K562 (cell line): ENCODE data around the gene SLC6A9. TPM values are rescaled to one million over a fixed set of nuclear protein-coding genes. Genes with fewer than 3 reads are reported as not detected.

Experiments used
- BCL6 ChIP-seq: fragments of 250-450 bp; sonication (Bioruptor Pico); IDR thresholded peaks from 2 replicates; pipeline ENCODE4 v1.4.0; 2020
- BCOR ChIP-seq: fragments of 450-650 bp; IDR thresholded peaks from 2 replicates; pipeline ENCODE4 v1.6.1; 2016
- PCBP1 ChIP-seq: fragments of 200-400 bp; formaldehyde crosslinking; IDR thresholded peaks from 2 replicates; pipeline ENCODE4 v1.6.1; 2018; ENCODE audit warnings: mild to moderate bottlenecking, low read depth, low read length; ENCODE audit not compliant: poor library complexity, severe bottlenecking
- RBBP5 ChIP-seq: fragments of 200-600 bp; sonication (generic); IDR thresholded peaks from 2 replicates; pipeline ENCODE4 v1.6.1; 2012; ENCODE audit warnings: borderline replicate concordance, mild to moderate bottlenecking, low read length, control low read depth, inconsistent platforms; ENCODE audit not compliant: insufficient read depth, poor library complexity, severe bottlenecking
- SIX5 ChIP-seq, 2 experiments: IDR thresholded peaks; 2 replicates each; pipeline ENCODE4 v1.6.1; 2011; ENCODE audit warnings: low read length in 2 of 2, borderline replicate concordance in 1 of 2, low read depth in 1 of 2, mild to moderate bottlenecking in 1 of 2, moderate library complexity in 1 of 2; ENCODE audit not compliant: insufficient read depth in 1 of 2
- SRSF1 ChIP-seq: fragments of 200-400 bp; formaldehyde crosslinking; IDR thresholded peaks from 2 replicates; pipeline ENCODE4 v1.6.1; 2017; ENCODE audit warnings: mild to moderate bottlenecking, low read depth, low read length, moderate library complexity
- XRCC4 ChIP-seq: IDR thresholded peaks from one replicate; pipeline ENCODE4 v1.6.1; 2011; ENCODE audit not compliant: insufficient read depth, insufficient read length; ENCODE audit errors: extremely low read depth
- ZNF184 ChIP-seq: sonication (generic); formaldehyde crosslinking; IDR thresholded peaks from 2 replicates; pipeline ENCODE4 v1.5.0; 2020; ENCODE audit warnings: missing genetic modification reagents
- ZSCAN32 ChIP-seq: fragments of 450-650 bp; formaldehyde crosslinking; IDR thresholded peaks from 2 replicates; pipeline ENCODE4 v1.4.0; 2020; ENCODE audit warnings: mild to moderate bottlenecking, moderate library complexity
- polyA plus RNA-seq, 8 experiments: library from polyadenylated mRNA; depleted of rRNA in 4 of 8; stranded (reverse) in 5 of 8; unstranded in 3 of 8; fragments of >200 nt; fragmentation: Nextera tagmentation in 2 of 8; fragmentation: Illumina TruSeq in 1 of 8; extraction: Ambion mirVana in 2 of 8; extraction: Trizol in 1 of 8; gene quantifications; 2 replicates each; pipeline versions ENCODE4 v1.2.1 to v1.2.3, GENCODE V29; 2011 to 2014; ENCODE audit warnings: inconsistent platforms in 1 of 8, missing spikeins in 1 of 8
- total RNA-seq, 7 experiments: library from RNA; depleted of rRNA in 6 of 7; stranded (reverse); fragments of >200 nt in 6 of 7; fragmentation: Illumina TruSeq in 2 of 7; extraction: Trizol in 2 of 7; gene quantifications; 2 replicates each; pipeline versions ENCODE4 v1.2.1 to v1.2.3, GENCODE V29; 2011 to 2021; ENCODE audit warnings: low replicate concordance in 1 of 7
- TF ChIP-seq, protein P1 (sequence below): fragments of 450-650 bp; IDR thresholded peaks from 2 replicates; pipeline ENCODE4 v1.6.1; 2016; ENCODE audit warnings: mild to moderate bottlenecking, moderate library complexity
- TF ChIP-seq, protein P2 (sequence below): fragments of 450-650 bp; formaldehyde crosslinking; IDR thresholded peaks from 2 replicates; pipeline ENCODE4 v1.4.0; 2020; ENCODE audit warnings: mild to moderate bottlenecking, mixed read lengths

The SLC6A9 gene
- total and polyA plus RNA-seq, 9 of the 15 experiments (the other 6 are each of a cell fraction or from before 2014, with no cell fraction given) = 0.17 to 18.7 (median 2.9) TPM

DNA sequence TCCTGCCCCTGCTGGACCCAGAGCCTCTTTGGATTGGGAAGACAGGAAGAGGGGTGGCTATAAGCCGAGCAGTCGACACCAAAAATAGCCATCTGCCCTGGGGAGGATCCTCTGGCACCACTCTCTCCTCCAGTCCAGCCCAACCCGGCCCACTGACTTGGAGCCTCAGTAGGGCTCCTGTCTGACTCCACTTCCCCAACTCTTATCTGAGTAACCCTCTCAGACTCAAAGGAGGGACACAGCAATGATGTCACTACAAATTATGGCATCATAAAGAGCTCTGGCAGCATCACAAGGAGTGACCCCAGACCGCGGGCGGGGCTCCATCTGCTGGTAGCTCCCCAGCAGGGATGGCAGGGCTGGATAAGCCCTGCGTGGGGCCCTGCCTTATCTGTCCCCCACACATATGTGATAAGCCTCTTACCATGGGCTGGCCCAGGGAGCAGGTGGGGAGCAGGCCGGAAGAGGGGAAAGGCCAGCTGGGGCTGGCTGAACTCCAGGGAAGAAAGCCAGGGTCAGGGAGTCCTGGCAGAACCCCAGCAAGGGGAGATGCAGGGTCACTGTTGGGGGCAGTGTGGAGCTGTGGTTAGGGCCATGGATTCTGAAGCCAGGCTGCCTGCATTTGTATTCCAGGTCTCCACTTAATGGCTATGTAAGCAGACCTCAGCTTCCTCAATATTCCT, 4.6 kb upstream of the SLC6A9 start (continued):
- TF ChIP-seq, protein P1, sequence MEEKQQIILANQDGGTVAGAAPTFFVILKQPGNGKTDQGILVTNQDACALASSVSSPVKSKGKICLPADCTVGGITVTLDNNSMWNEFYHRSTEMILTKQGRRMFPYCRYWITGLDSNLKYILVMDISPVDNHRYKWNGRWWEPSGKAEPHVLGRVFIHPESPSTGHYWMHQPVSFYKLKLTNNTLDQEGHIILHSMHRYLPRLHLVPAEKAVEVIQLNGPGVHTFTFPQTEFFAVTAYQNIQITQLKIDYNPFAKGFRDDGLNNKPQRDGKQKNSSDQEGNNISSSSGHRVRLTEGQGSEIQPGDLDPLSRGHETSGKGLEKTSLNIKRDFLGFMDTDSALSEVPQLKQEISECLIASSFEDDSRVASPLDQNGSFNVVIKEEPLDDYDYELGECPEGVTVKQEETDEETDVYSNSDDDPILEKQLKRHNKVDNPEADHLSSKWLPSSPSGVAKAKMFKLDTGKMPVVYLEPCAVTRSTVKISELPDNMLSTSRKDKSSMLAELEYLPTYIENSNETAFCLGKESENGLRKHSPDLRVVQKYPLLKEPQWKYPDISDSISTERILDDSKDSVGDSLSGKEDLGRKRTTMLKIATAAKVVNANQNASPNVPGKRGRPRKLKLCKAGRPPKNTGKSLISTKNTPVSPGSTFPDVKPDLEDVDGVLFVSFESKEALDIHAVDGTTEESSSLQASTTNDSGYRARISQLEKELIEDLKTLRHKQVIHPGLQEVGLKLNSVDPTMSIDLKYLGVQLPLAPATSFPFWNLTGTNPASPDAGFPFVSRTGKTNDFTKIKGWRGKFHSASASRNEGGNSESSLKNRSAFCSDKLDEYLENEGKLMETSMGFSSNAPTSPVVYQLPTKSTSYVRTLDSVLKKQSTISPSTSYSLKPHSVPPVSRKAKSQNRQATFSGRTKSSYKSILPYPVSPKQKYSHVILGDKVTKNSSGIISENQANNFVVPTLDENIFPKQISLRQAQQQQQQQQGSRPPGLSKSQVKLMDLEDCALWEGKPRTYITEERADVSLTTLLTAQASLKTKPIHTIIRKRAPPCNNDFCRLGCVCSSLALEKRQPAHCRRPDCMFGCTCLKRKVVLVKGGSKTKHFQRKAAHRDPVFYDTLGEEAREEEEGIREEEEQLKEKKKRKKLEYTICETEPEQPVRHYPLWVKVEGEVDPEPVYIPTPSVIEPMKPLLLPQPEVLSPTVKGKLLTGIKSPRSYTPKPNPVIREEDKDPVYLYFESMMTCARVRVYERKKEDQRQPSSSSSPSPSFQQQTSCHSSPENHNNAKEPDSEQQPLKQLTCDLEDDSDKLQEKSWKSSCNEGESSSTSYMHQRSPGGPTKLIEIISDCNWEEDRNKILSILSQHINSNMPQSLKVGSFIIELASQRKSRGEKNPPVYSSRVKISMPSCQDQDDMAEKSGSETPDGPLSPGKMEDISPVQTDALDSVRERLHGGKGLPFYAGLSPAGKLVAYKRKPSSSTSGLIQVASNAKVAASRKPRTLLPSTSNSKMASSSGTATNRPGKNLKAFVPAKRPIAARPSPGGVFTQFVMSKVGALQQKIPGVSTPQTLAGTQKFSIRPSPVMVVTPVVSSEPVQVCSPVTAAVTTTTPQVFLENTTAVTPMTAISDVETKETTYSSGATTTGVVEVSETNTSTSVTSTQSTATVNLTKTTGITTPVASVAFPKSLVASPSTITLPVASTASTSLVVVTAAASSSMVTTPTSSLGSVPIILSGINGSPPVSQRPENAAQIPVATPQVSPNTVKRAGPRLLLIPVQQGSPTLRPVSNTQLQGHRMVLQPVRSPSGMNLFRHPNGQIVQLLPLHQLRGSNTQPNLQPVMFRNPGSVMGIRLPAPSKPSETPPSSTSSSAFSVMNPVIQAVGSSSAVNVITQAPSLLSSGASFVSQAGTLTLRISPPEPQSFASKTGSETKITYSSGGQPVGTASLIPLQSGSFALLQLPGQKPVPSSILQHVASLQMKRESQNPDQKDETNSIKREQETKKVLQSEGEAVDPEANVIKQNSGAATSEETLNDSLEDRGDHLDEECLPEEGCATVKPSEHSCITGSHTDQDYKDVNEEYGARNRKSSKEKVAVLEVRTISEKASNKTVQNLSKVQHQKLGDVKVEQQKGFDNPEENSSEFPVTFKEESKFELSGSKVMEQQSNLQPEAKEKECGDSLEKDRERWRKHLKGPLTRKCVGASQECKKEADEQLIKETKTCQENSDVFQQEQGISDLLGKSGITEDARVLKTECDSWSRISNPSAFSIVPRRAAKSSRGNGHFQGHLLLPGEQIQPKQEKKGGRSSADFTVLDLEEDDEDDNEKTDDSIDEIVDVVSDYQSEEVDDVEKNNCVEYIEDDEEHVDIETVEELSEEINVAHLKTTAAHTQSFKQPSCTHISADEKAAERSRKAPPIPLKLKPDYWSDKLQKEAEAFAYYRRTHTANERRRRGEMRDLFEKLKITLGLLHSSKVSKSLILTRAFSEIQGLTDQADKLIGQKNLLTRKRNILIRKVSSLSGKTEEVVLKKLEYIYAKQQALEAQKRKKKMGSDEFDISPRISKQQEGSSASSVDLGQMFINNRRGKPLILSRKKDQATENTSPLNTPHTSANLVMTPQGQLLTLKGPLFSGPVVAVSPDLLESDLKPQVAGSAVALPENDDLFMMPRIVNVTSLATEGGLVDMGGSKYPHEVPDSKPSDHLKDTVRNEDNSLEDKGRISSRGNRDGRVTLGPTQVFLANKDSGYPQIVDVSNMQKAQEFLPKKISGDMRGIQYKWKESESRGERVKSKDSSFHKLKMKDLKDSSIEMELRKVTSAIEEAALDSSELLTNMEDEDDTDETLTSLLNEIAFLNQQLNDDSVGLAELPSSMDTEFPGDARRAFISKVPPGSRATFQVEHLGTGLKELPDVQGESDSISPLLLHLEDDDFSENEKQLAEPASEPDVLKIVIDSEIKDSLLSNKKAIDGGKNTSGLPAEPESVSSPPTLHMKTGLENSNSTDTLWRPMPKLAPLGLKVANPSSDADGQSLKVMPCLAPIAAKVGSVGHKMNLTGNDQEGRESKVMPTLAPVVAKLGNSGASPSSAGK = no peak; the same call in 1 of the 2 replicates
- TF ChIP-seq XRCC4 (no peak), ZNF184 (CRISPR knock-in tag) (no peak), ZSCAN32 (CRISPR knock-in tag) (peak; percentile 54; the same call in 1 of the 2 replicates), SRSF1 (no peak), BCOR (peak; percentile 97), BCL6 (CRISPR knock-in tag) (peak; percentile 96), SIX5 (IDR thresholded peaks at IDR 0.05; ENCODE audit: borderline replicate concordance in 1 of 2, insufficient read depth in 1 of 2, low read depth in 1 of 2, low read length in 2 of 2) (no peak), PCBP1 (peak; percentile 98), RBBP5 (no peak)
- TF ChIP-seq, protein P2, sequence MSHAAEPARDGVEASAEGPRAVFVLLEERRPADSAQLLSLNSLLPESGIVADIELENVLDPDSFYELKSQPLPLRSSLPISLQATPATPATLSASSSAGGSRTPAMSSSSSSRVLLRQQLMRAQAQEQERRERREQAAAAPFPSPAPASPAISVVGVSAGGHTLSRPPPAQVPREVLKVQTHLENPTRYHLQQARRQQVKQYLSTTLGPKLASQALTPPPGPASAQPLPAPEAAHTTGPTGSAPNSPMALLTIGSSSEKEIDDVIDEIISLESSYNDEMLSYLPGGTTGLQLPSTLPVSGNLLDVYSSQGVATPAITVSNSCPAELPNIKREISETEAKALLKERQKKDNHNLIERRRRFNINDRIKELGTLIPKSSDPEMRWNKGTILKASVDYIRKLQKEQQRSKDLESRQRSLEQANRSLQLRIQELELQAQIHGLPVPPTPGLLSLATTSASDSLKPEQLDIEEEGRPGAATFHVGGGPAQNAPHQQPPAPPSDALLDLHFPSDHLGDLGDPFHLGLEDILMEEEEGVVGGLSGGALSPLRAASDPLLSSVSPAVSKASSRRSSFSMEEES (CRISPR knock-in tag) = 0 out of 2 replicates have a peak, but pooled peaks have one; percentile 6
